NCI-H146 (cell line): ENCODE measurements around the gene STH.
A peak's percentile ranks its signal among the peaks of the same experiment; 100 is the strongest.

ENCODE experiments used
- DNase-seq: peaks from one replicate; lab custom pipeline; 2025; lab: John Stamatoyannopoulos, UW

The STH gene

GRCh38 chr17:46027976-46028325, 28.9 kb downstream of the STH start:
- no peak for DNase-seq

- DNase-seq: no peak
These were observed 29.3 kb downstream of the STH start for GRCh38 chr17:46028374-46028773.

- no peak for DNase-seq
These were observed 30.0 kb downstream of the STH start for GRCh38 chr17:46028981-46029565.

- DNase-seq: no peak
These were observed 30.6 kb downstream of the STH start for GRCh38 chr17:46029627-46030026.

- DNase-seq: no peak
These were observed 31.7 kb downstream of the STH start for GRCh38 chr17:46030752-46031151.

GRCh38 chr17:46031440-46031839, 32.4 kb downstream of the STH start:
- no peak for DNase-seq

GRCh38 chr17:46031920-46032319, 32.9 kb downstream of the STH start:
- no peak for DNase-seq

- DNase-seq: no peak
These were observed 33.9 kb downstream of the STH start for GRCh38 chr17:46032909-46033308.

- DNase-seq: no peak
These were observed 34.3 kb downstream of the STH start for GRCh38 chr17:46033392-46033791.

- no peak for DNase-seq
These were observed 36.2 kb downstream of the STH start for GRCh38 chr17:46035112-46035818.

GRCh38 chr17:46036491-46036890, 37.4 kb downstream of the STH start:
- DNase-seq: no peak

GRCh38 chr17:46037722-46038255, 38.7 kb downstream of the STH start:
- DNase-seq: no peak

- DNase-seq: no peak
These were observed 39.4 kb downstream of the STH start for GRCh38 chr17:46038414-46038813.

GRCh38 chr17:46038937-46039336, 39.9 kb downstream of the STH start:
- no peak for DNase-seq

GRCh38 chr17:46039592-46040186, 40.6 kb downstream of the STH start:
- DNase-seq: no peak

GRCh38 chr17:46042246-46042645, 43.2 kb downstream of the STH start:
- no peak for DNase-seq

- DNase-seq: no peak
These were observed 43.9 kb downstream of the STH start for GRCh38 chr17:46042925-46043324.

- no peak for DNase-seq
These were observed 44.6 kb downstream of the STH start for GRCh38 chr17:46043606-46044005.

GRCh38 chr17:46044286-46044928, 45.4 kb downstream of the STH start:
- DNase-seq: peak; percentile 66

GRCh38 chr17:46044989-46045388, 45.9 kb downstream of the STH start:
- DNase-seq: no peak

- DNase-seq: no peak
These were observed 46.6 kb downstream of the STH start for GRCh38 chr17:46045639-46046038.

- DNase-seq: no peak
These were observed 47.9 kb downstream of the STH start for GRCh38 chr17:46046957-46047356.

GRCh38 chr17:46047398-46047797, 48.3 kb downstream of the STH start:
- DNase-seq: no peak
